GM12878 (cell line): ENCODE measurements around the gene ZFAND2B.

Experiments used
- CTCF ChIP-seq, 3 experiments: IDR thresholded peaks in 2 of 3; conservative IDR thresholded peaks in 1 of 3; 2 replicates each; pipeline ENCODE4 v1.5.1; 2011; ENCODE audit warnings: low read depth in 3 of 3, low read length in 3 of 3, mild to moderate bottlenecking in 3 of 3, control low read depth in 2 of 3, moderate library complexity in 2 of 3, inconsistent platforms in 1 of 3, mixed read lengths in 1 of 3; ENCODE audit not compliant: control insufficient read depth in 2 of 3, insufficient read depth in 1 of 3; ENCODE audit errors: extremely low read depth in 1 of 3
- EED ChIP-seq: sonication (generic); IDR thresholded peaks from 2 replicates; pipeline ENCODE4 v1.6.1; 2016; ENCODE audit warnings: antibody characterized with exemption, low read depth
- JUNB ChIP-seq: IDR thresholded peaks from 2 replicates; pipeline ENCODE4 v1.6.1; 2016; ENCODE audit warnings: antibody characterized with exemption, mild to moderate bottlenecking
- POLR2A ChIP-seq: IDR thresholded peaks from 2 replicates; pipeline ENCODE4 v1.6.1; 2011; ENCODE audit warnings: low read depth, mild to moderate bottlenecking, low read length
- POLR2AphosphoS5 ChIP-seq: IDR thresholded peaks from 2 replicates; pipeline ENCODE4 v1.6.1; 2011; ENCODE audit warnings: mild to moderate bottlenecking, low read length, inconsistent platforms
- POU2F2 ChIP-seq: IDR thresholded peaks from 3 replicates; pipeline ENCODE4 v1.6.1; 2011; ENCODE audit warnings: low read depth, mild to moderate bottlenecking, low read length, borderline replicate concordance
- RAD21 ChIP-seq: IDR thresholded peaks from 2 replicates; pipeline ENCODE4 v1.6.1; 2011; ENCODE audit warnings: mild to moderate bottlenecking, low read depth, low read length, moderate library complexity; ENCODE audit not compliant: insufficient read depth
- SIN3A ChIP-seq: IDR thresholded peaks from 2 replicates; pipeline ENCODE4 v1.6.1; 2012; ENCODE audit warnings: low read depth, low read length, improper control_type of control experiment
- SUZ12 ChIP-seq: fragments of 200-600 bp; sonication (generic); IDR thresholded peaks from one replicate; pipeline ENCODE4 v1.6.1; 2018; ENCODE audit warnings: antibody characterized with exemption, mild to moderate bottlenecking; ENCODE audit not compliant: unreplicated experiment
- ZNF274 ChIP-seq: IDR thresholded peaks from one replicate; pipeline ENCODE4 v1.8.0; 2011; ENCODE audit not compliant: insufficient read length, insufficient read depth
- TF ChIP-seq, protein P1 (sequence below): IDR thresholded peaks from 2 replicates; pipeline ENCODE4 v1.6.1; 2011; ENCODE audit warnings: low read depth, mild to moderate bottlenecking, low read length, moderate library complexity, borderline replicate concordance; ENCODE audit errors: extremely low read depth
- TF ChIP-seq, protein P2 (sequence below): IDR thresholded peaks from 2 replicates; pipeline ENCODE4 v1.6.1; 2011; ENCODE audit warnings: mild to moderate bottlenecking, low read depth, low read length, moderate library complexity; ENCODE audit not compliant: insufficient replicate concordance

DNA sequence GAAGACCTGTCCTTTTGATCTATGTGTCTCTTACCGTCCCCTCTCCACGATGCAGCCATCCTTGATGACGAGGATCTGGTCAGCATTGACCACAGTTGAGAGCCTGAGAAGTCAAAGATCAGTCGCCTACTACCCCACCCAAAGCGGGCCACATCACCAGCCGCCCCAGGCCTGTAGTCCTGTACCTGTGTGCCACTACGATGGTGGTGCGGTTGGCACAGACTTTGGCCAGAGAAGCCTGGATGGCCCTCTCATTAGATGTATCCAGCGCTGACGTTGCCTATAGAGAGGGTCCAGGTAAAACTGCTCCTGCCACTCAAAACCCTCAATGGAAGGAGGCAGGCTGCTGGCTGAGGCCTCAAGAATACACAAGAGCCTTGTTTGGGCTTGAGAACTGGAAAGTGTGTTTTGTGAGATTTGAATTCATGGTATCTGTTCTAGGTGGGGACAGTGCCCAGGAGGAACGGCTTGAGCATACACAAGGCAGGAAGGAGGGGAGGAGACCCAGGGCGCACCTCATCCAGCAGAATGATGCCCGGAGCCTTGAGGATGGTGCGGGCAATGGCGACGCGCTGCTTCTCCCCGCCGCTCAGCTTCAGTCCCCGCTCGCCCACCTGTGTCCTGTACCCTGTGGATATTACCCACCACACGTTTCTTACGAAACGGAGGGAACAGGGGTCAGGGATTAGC, 3.8 kb downstream of the ZFAND2B start:
- TF ChIP-seq CTCF (IDR thresholded peaks at IDR 0.05 in 2 of 3, conservative IDR thresholded peaks at IDR 0.05 in 1 of 3; ENCODE audit: control insufficient read depth in 2 of 3, extremely low read depth in 1 of 3, insufficient read depth in 1 of 3, low read depth in 3 of 3, low read length in 3 of 3) (no peak), EED (no peak), POLR2AphosphoS5 (no peak), SIN3A (no peak), SUZ12 (no peak), POLR2A (peak; percentile 25; the same call in 1 of the 2 replicates), RAD21 (no peak), ZNF274 (no peak), JUNB (no peak), POU2F2 (no peak)
- TF ChIP-seq, protein P1, sequence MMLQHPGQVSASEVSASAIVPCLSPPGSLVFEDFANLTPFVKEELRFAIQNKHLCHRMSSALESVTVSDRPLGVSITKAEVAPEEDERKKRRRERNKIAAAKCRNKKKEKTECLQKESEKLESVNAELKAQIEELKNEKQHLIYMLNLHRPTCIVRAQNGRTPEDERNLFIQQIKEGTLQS, result no peak
- TF ChIP-seq, protein P2, sequence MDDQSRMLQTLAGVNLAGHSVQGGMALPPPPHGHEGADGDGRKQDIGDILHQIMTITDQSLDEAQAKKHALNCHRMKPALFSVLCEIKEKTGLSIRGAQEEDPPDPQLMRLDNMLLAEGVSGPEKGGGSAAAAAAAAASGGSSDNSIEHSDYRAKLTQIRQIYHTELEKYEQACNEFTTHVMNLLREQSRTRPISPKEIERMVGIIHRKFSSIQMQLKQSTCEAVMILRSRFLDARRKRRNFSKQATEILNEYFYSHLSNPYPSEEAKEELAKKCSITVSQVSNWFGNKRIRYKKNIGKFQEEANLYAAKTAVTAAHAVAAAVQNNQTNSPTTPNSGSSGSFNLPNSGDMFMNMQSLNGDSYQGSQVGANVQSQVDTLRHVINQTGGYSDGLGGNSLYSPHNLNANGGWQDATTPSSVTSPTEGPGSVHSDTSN, result no peak
